Erythroblast (primary cell): ENCODE results near the gene PIAS1.
"Not testable (repeated sequence)": the region's sequence is repeated elsewhere in the genome, so short reads cannot be mapped to it uniquely, and the experiment has no call there.

ENCODE experiments used
- GATA1 ChIP-seq: IDR thresholded peaks from 2 replicates; pipeline ENCODE4 v1.6.1; 2011; ENCODE audit warnings: low read depth, mild to moderate bottlenecking, control low read depth, low read length, moderate library complexity
- POLR2A ChIP-seq: IDR thresholded peaks from 2 replicates; pipeline ENCODE4 v1.6.1; 2011; ENCODE audit warnings: mild to moderate bottlenecking, low read length

DNA sequence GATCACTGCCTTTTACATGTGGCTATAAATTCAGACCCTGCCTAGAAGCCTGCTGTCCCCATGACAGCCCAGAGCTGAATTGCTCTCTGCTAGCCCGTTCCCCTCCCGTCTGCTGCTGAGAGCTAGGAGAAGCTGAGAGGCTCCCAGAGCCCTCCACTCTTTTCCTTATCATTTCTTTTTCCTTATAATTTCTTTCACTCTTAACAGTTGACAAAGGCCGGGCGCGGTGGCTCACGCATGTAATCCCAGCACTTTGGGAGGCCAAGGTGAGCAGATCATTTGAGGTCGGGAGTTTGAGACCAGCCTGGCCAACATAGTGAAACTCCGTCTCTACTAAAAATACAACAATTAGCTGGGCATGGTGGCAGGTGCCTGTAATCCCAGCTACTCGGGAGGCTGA, 180.4 kb downstream of the PIAS1 start:
- TF ChIP-seq POLR2A, GATA1: not testable (repeated sequence)
